GM18511 (cell line): ENCODE measurements around the gene ITGB8.

ENCODE experiments used
- ATAC-seq: cut with Tn5 transposase; IDR thresholded peaks from one replicate; pipeline ENCODE4 v1.9.1; 2021; ENCODE audit warnings: mild to moderate bottlenecking, moderate library complexity; ENCODE audit not compliant: unreplicated experiment

The ITGB8 gene

GRCh38 chr7:20307119-20307518 is 23.6 kb upstream of the ITGB8 start:
- peak; percentile 80 for ATAC-seq

GRCh38 chr7:20307901-20308300 is 22.8 kb upstream of the ITGB8 start:
- ATAC-seq: no peak

- ATAC-seq: no peak
Measured at GRCh38 chr7:20310301-20310700, 20.4 kb upstream of the ITGB8 start.

GRCh38 chr7:20310963-20311742 is 19.5 kb upstream of the ITGB8 start:
- ATAC-seq: no peak

GRCh38 chr7:20311743-20312042 is 19.0 kb upstream of the ITGB8 start:
- ATAC-seq: no peak

GRCh38 chr7:20312562-20312961 is 18.1 kb upstream of the ITGB8 start:
- ATAC-seq: no peak

GRCh38 chr7:20313626-20314025 is 17.1 kb upstream of the ITGB8 start:
- ATAC-seq: no peak

GRCh38 chr7:20314198-20314597 is 16.5 kb upstream of the ITGB8 start:
- ATAC-seq: no peak

GRCh38 chr7:20316706-20317105 is 14.0 kb upstream of the ITGB8 start:
- no peak for ATAC-seq

GRCh38 chr7:20317413-20317812 is 13.3 kb upstream of the ITGB8 start:
- peak; percentile 50 for ATAC-seq

GRCh38 chr7:20318933-20319332 is 11.8 kb upstream of the ITGB8 start:
- ATAC-seq: no peak

GRCh38 chr7:20320322-20320721 is 10.4 kb upstream of the ITGB8 start:
- no peak for ATAC-seq

GRCh38 chr7:20320786-20321185 is 9.9 kb upstream of the ITGB8 start:
- no peak for ATAC-seq

GRCh38 chr7:20323595-20323994 is 7.1 kb upstream of the ITGB8 start:
- no peak for ATAC-seq

- ATAC-seq: no peak
Measured at GRCh38 chr7:20326342-20326741, 4.4 kb upstream of the ITGB8 start.

GRCh38 chr7:20327055-20327454 is 3.6 kb upstream of the ITGB8 start:
- no peak for ATAC-seq

GRCh38 chr7:20328027-20328426 is 2.7 kb upstream of the ITGB8 start:
- no peak for ATAC-seq

- no peak for ATAC-seq
Measured at GRCh38 chr7:20328692-20329091, 2.0 kb upstream of the ITGB8 start.

GRCh38 chr7:20329389-20330238 is 1.1 kb upstream of the ITGB8 start:
- peak; percentile 47 for ATAC-seq

GRCh38 chr7:20330928-20331909 is 519 bp downstream of the ITGB8 start:
- peak; percentile 30 for ATAC-seq
